Heart left ventricle (tissue), 13 donors: Measurements from ENCODE around the gene PFDN6.

Source experiments
- POLR2A ChIP-seq, 2 donors: fragments of 450-650 bp; IDR thresholded peaks; one replicate each; pipeline ENCODE4 v1.6.1; 2017; ENCODE audit warnings: antibody characterized with exemption in 2 of 2, mild to moderate bottlenecking in 2 of 2, moderate library complexity in 2 of 2
- TF ChIP-seq, protein P1 (sequence below), 12 donors: fragments of 200-600 bp; sonication (generic) in 4 of 12; IDR thresholded peaks; one replicate each; pipeline versions ENCODE4 v1.5.0 to v1.8.0; 2018 to 2022; ENCODE audit warnings: antibody characterized with exemption in 12 of 12, mild to moderate bottlenecking in 5 of 12
- donor health status: ischemic (EF 13 %, LVEDD 7.1; RV severe dilation, severe dysfunction).
- donor health status: DM: no; HTN: yes; CAD: no.
- donor health status: DM: no; HTN: no; CAD: no.
- donor health status: ischemic (EF 25% LVEDD 6.9; RV normal size, moderate dysfunction).
- donor health status: ischemic (EF 25% LVEDD 5.7; RV mildly dilated, moderate dysfunction).
- donor health status: ischemic (EF 35%, LVEDD 5.7; RV mildly dilated, moderate dysfunction).
- donor health status: nonischemic (EF 11% LVEDD 7.7; RV severe dilation, severe dysfunction).
- donor health status: DM: yes; HTN: yes; CAD: no.
- donor health status: PGD.
- donor health status: ischemic (EF 29% LVEDD 5.4; RV normal size, mild dysfunction).
- donor health status: nonischemic (EF 23%, LVEDD 6.1; RV moderate dilation, normal function).

DNA sequence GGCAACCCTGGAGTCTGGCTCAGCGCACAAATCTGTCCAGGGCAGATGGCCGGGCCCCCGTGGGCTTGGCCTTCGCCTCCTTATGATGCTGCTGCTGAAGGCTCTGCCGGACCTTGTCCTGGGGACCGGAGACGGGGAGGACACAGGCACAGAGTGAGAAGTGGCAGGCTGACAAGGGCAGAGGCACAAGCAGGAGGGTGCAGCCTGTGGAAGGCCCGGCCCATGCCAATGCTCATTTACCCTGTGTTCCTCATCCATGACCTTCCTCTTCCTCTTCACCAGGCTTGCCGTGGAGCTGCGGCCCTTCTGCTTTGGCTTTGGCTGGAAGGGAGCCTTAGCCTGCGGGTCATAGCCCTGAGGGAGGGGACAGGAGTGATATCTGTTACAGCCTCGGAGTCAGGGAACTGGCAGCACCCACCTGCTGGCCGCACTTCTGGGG lies 10.1 kb upstream of the PFDN6 start:
- TF ChIP-seq, protein P1, sequence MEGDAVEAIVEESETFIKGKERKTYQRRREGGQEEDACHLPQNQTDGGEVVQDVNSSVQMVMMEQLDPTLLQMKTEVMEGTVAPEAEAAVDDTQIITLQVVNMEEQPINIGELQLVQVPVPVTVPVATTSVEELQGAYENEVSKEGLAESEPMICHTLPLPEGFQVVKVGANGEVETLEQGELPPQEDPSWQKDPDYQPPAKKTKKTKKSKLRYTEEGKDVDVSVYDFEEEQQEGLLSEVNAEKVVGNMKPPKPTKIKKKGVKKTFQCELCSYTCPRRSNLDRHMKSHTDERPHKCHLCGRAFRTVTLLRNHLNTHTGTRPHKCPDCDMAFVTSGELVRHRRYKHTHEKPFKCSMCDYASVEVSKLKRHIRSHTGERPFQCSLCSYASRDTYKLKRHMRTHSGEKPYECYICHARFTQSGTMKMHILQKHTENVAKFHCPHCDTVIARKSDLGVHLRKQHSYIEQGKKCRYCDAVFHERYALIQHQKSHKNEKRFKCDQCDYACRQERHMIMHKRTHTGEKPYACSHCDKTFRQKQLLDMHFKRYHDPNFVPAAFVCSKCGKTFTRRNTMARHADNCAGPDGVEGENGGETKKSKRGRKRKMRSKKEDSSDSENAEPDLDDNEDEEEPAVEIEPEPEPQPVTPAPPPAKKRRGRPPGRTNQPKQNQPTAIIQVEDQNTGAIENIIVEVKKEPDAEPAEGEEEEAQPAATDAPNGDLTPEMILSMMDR (IDR thresholded peaks at IDR 0.05), result no peak
- TF ChIP-seq POLR2A (IDR thresholded peaks at IDR 0.05), result no peak
